Measurements from ENCODE around the gene DEGS1. TPM values are rescaled to one million over a fixed set of nuclear protein-coding genes. Genes with fewer than 3 reads are reported as not detected.

The DEGS1 gene
- total and polyA plus RNA-seq, 10 of the 15 experiments (the other 5 are each of a cell fraction or from before 2014, with no cell fraction given) = 16.5 to 133 (median 46.0) TPM

- TF ChIP-seq, protein P1, sequence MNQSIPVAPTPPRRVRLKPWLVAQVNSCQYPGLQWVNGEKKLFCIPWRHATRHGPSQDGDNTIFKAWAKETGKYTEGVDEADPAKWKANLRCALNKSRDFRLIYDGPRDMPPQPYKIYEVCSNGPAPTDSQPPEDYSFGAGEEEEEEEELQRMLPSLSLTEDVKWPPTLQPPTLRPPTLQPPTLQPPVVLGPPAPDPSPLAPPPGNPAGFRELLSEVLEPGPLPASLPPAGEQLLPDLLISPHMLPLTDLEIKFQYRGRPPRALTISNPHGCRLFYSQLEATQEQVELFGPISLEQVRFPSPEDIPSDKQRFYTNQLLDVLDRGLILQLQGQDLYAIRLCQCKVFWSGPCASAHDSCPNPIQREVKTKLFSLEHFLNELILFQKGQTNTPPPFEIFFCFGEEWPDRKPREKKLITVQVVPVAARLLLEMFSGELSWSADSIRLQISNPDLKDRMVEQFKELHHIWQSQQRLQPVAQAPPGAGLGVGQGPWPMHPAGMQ (IDR thresholded peaks at IDR 0.05; ENCODE audit: borderline replicate concordance) = no peak
- TF ChIP-seq BRCA1 (IDR thresholded peaks at IDR 0.05; ENCODE audit: low read depth, low read length) (no peak), STAT1 (conservative IDR thresholded peaks at IDR 0.05) (no peak), IRF4 (IDR thresholded peaks at IDR 0.05; ENCODE audit: low read depth, low read length) (0 out of 2 replicates have a peak, but pooled peaks have one; percentile 40), IKZF2 (IDR thresholded peaks at IDR 0.05) (peak; percentile 81 to 87; a peak in 2 of 4 replicates), PRDM15 (CRISPR knock-in tag; IDR thresholded peaks at IDR 0.05) (no peak), KAT2A (conservative IDR thresholded peaks at IDR 0.05; ENCODE audit: control insufficient read depth, low read depth, low read length) (no peak), SREBF1 (IDR thresholded peaks at IDR 0.05; ENCODE audit: low read length) (peak; percentile 29; the same call in 1 of the 2 replicates), ATF2 (IDR thresholded peaks at IDR 0.05; ENCODE audit: low read length) (peak; percentile 95), ZNF384 (IDR thresholded peaks at IDR 0.05; ENCODE audit: borderline replicate concordance, low read depth, low read length) (no peak), NR2F1 (conservative IDR thresholded peaks at IDR 0.05) (no peak; the same call in 1 of the 2 replicates), JUNB (IDR thresholded peaks at IDR 0.05) (peak; percentile 56), SUPT20H (IDR thresholded peaks at IDR 0.05; ENCODE audit: borderline replicate concordance, control insufficient read depth, low read depth, low read length) (no peak), GATAD2B (conservative IDR thresholded peaks at IDR 0.05; ENCODE audit: low read depth) (no peak; the same call in 1 of the 2 replicates), STAT3 (IDR thresholded peaks at IDR 0.05; ENCODE audit: low read depth, low read length) (0 out of 2 replicates have a peak, but pooled peaks have one; percentile 30), ZBTB4 (CRISPR knock-in tag; IDR thresholded peaks at IDR 0.05) (no peak), ZNF622 (IDR thresholded peaks at IDR 0.05) (no peak), SP1 (IDR thresholded peaks at IDR 0.05; ENCODE audit: low read depth, low read length) (no peak), HDAC2 (IDR thresholded peaks at IDR 0.05) (no peak)
- TF ChIP-seq, protein P2, sequence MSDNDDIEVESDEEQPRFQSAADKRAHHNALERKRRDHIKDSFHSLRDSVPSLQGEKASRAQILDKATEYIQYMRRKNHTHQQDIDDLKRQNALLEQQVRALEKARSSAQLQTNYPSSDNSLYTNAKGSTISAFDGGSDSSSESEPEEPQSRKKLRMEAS (IDR thresholded peaks at IDR 0.05; ENCODE audit: low read depth, low read length) = no peak; the same call in 1 of the 2 replicates
These were observed 779 bp upstream of the DEGS1 start (continued) for GRCh38 chr1:224182057-224182865.
